B cell (primary cell): ENCODE results near the gene MBNL1. TPM values are rescaled to one million over a fixed set of nuclear protein-coding genes. Genes with fewer than 3 reads are reported as not detected.

Experiments
- ATAC-seq: fragments of 200-7000 bp; cut with Tn5 transposase; one replicate; pipeline ENCODE4 v1.10.0; 2021; ENCODE audit warnings: low read depth, mild to moderate bottlenecking, moderate number of reproducible peaks, moderate library complexity
- CTCF ChIA-PET: fragments of 350-600 bp; sonication (Branson Sonifier 250); formaldehyde crosslinking; loops from one replicate; lab custom pipeline; 2021; ENCODE audit warnings: antibody characterized with exemption, inconsistent platforms; lab: Charles Lee
- POLR2A ChIA-PET: fragments of 350-600 bp; sonication (Branson Sonifier 250); formaldehyde crosslinking; loops from one replicate; lab custom pipeline; 2021; ENCODE audit warnings: antibody characterized with exemption; lab: Charles Lee
- DNase-seq: peaks from one replicate; pipeline ENCODE4 v3.0.0; 2013
- H2AFZ ChIP-seq: 2 replicates; pipeline ENCODE4 v1.6.1; 2012; ENCODE audit warnings: mild to moderate bottlenecking, low read depth, low read length; ENCODE audit not compliant: insufficient read depth, poor library complexity, severe bottlenecking
- H3K27ac ChIP-seq, 2 donors: 1 replicate in 1 of 2; 2 replicates in 1 of 2; pipeline ENCODE4 v1.5.1; 2012 to 2013; ENCODE audit warnings: low read length in 2 of 2, mild to moderate bottlenecking in 2 of 2, moderate library complexity in 1 of 2
- H3K27me3 ChIP-seq, 4 experiments: fragments of 200-600 bp in 1 of 4; sonication (generic) in 1 of 4; replicated peaks in 1 of 4; 1 replicate in 2 of 4; 2 replicates in 2 of 4; pipeline versions ENCODE4 v1.6.1 to v1.7.0; 2013 to 2016; ENCODE audit warnings: low read length in 3 of 4, mild to moderate bottlenecking in 2 of 4, mixed read lengths in 1 of 4, moderate library complexity in 1 of 4; ENCODE audit not compliant: insufficient read depth in 4 of 4, control insufficient read depth in 3 of 4; ENCODE audit errors: control extremely low read depth in 1 of 4
- H3K36me3 ChIP-seq, 2 experiments: replicated peaks in 1 of 2; 1 replicate in 1 of 2; 2 replicates in 1 of 2; pipeline versions ENCODE4 v1.6.1 to v1.7.1; 2013; ENCODE audit warnings: low read length in 1 of 2; ENCODE audit not compliant: insufficient read depth in 2 of 2, control insufficient read depth in 1 of 2; ENCODE audit errors: control extremely low read depth in 1 of 2, extremely low read depth in 1 of 2
- H3K4me1 ChIP-seq, 2 donors: fragments of 200-600 bp in 1 of 2; sonication (generic) in 1 of 2; 1 replicate in 1 of 2; 2 replicates in 1 of 2; pipeline versions ENCODE4 v1.5.1 to v1.6.1; 2013 to 2017; ENCODE audit warnings: low read length in 2 of 2; ENCODE audit not compliant: control insufficient read depth in 2 of 2, insufficient read depth in 2 of 2
- H3K4me2 ChIP-seq: replicated peaks from 2 replicates; pipeline ENCODE3; 2012; ENCODE audit warnings: mild to moderate bottlenecking, low read depth, low read length; ENCODE audit not compliant: poor library complexity, severe bottlenecking
- H3K4me3 ChIP-seq, 5 experiments: fragments of 200-600 bp in 1 of 5; sonication (generic) in 1 of 5; 1 replicate in 3 of 5; 2 replicates in 2 of 5; pipeline versions ENCODE4 v1.5.1 to v1.7.0; 2011 to 2016; ENCODE audit warnings: low read length in 4 of 5, mild to moderate bottlenecking in 4 of 5, low read depth in 2 of 5, control low read depth in 1 of 5, moderate library complexity in 1 of 5; ENCODE audit not compliant: insufficient read depth in 1 of 5; ENCODE audit errors: control extremely low read depth in 1 of 5, extremely low read depth in 1 of 5
- H3K79me2 ChIP-seq: fragments of 200-600 bp; sonication (generic); one replicate; pipeline ENCODE4 v1.6.0; 2016; ENCODE audit warnings: low read length; ENCODE audit not compliant: control insufficient read depth, insufficient read depth
- H3K9ac ChIP-seq: fragments of 200-600 bp; sonication (generic); 2 replicates; pipeline ENCODE4 v1.6.1; 2017; ENCODE audit warnings: mild to moderate bottlenecking, low read length, moderate library complexity
- H3K9me3 ChIP-seq, 3 donors: one replicate each; pipeline versions ENCODE4 v1.6.1 to v1.7.1; 2013; ENCODE audit warnings: low read length in 2 of 3; ENCODE audit not compliant: control insufficient read depth in 2 of 3, insufficient read depth in 1 of 3; ENCODE audit errors: control extremely low read depth in 1 of 3
- H4K20me1 ChIP-seq: 2 replicates; pipeline ENCODE4 v1.6.0; 2012; ENCODE audit warnings: mild to moderate bottlenecking, low read length; ENCODE audit not compliant: insufficient read depth, control insufficient read depth, poor library complexity, severe bottlenecking
- H3K27ac Mint-ChIP-seq: one replicate; pipeline ENCODE4 v1.8.0; 2021; ENCODE audit warnings: mixed read lengths
- H3K27me3 Mint-ChIP-seq: one replicate; pipeline ENCODE4 v1.8.0; 2021; ENCODE audit warnings: mixed read lengths
- H3K4me1 Mint-ChIP-seq: one replicate; pipeline ENCODE4 v1.8.0; 2021; ENCODE audit warnings: mixed read lengths
- H3K4me3 Mint-ChIP-seq: one replicate; pipeline ENCODE4 v1.8.0; 2021; ENCODE audit warnings: mixed read lengths
- H3K9me3 Mint-ChIP-seq: one replicate; pipeline ENCODE4 v1.8.0; 2022; ENCODE audit warnings: mixed read lengths; ENCODE audit not compliant: insufficient read depth
- EZH2 ChIP-seq: IDR thresholded peaks from 2 replicates; pipeline ENCODE4 v1.6.1; 2012; ENCODE audit warnings: borderline replicate concordance, low read depth, mild to moderate bottlenecking, moderate library complexity, low read length; ENCODE audit not compliant: insufficient read depth, poor library complexity, severe bottlenecking
- WGBS: methylation state at CpG from one replicate; pipeline ENCODE4 v1.1.5; 2013; ENCODE audit warnings: missing lambda C conversion rate; ENCODE audit not compliant: insufficient coverage; 5-methylcytosine and 5-hydroxymethylcytosine counted together
- intact Hi-C: fragments of 100-400 bp; cut with micrococcal nuclease; formaldehyde crosslinking; loops from one replicate; pipeline ENCODE4 v1.10.0; 2022
- polyA plus RNA-seq: library from polyadenylated mRNA; depleted of rRNA; stranded (reverse); fragments of >200 nt; gene quantifications from 2 replicates; pipeline ENCODE4 v1.2.3, GENCODE V29; 2012
- total RNA-seq, 2 donors: library from RNA; stranded (reverse); fragments of 120-200 nt in 1 of 2; gene quantifications; 1 replicate in 1 of 2; 2 replicates in 1 of 2; pipeline versions ENCODE4 v1.2.3 to v1.2.4, GENCODE V29; 2013 to 2022
- TF ChIP-seq, protein P1 (sequence below): fragments of 200-600 bp; IDR thresholded peaks from one replicate; pipeline ENCODE4 v1.8.0; 2022; ENCODE audit warnings: antibody characterized with exemption, mild to moderate bottlenecking

The MBNL1 gene
- total and polyA plus RNA-seq, 2 donors (not counting 1 experiment from before 2014, with no cell fraction given) = 195 to 505 TPM

DNA sequence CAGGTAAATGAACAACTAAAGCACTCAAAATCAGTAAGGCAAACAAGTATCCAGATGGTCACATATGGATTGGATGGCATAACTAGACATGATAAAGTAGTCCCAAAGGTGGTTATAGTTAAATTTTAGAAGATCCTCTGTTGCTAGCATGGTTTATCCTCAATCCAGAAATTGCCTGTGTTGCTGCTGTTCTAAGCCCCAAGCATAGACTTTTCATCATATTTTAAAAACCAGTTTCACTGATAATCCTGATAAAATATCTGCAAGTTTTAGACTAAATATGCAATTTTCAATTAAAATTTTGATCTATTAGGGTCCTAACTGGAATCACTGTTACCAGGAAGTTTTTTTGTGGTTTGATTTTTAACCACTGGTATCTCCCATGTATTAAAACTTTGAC lies 35.4 kb downstream of the MBNL1 start:
- Histone ChIP-seq H3K36me3 (peaks cover 2 to 57% of the 10 kb centered on the region in 2 experiments), H3K4me3 (no peak overlapping the region), H3K27me3 (no peaks in the 10 kb centered on the region), H3K27ac (peak overlapping the region in 1 of 2 donors; percentile 70), H3K9ac (no peak overlapping the region), H2AFZ (no peak overlapping the region), H3K4me2 (no peak overlapping the region), H3K9me3 (no peaks in the 10 kb centered on the region), H4K20me1 (peaks cover 30% of the 10 kb centered on the region), H3K4me1 (peaks cover 36 to 61% of the 10 kb centered on the region in 2 donors), H3K79me2 (peaks cover 100% of the 10 kb centered on the region)
- intact Hi-C loops = loop anchor here (5.0 kb wide), 1 partner anchor 38 kb away; no protein-coding TSS in a partner anchor
- ChIA-PET CTCF (interaction anchor here (1.8 to 2.2 kb wide), 2 partner anchors 24 to 120 kb away, joined by 4 to 16 read pairs; no protein-coding TSS in a partner anchor), POLR2A (no interaction called here)
- Mint-ChIP-seq H3K4me3 (no peak overlapping the region), H3K27ac (no peak overlapping the region), H3K27me3 (no peaks in the 10 kb centered on the region), H3K9me3 (no peaks in the 10 kb centered on the region), H3K4me1 (peaks cover 80% of the 10 kb centered on the region)
- TF ChIP-seq, protein P1, sequence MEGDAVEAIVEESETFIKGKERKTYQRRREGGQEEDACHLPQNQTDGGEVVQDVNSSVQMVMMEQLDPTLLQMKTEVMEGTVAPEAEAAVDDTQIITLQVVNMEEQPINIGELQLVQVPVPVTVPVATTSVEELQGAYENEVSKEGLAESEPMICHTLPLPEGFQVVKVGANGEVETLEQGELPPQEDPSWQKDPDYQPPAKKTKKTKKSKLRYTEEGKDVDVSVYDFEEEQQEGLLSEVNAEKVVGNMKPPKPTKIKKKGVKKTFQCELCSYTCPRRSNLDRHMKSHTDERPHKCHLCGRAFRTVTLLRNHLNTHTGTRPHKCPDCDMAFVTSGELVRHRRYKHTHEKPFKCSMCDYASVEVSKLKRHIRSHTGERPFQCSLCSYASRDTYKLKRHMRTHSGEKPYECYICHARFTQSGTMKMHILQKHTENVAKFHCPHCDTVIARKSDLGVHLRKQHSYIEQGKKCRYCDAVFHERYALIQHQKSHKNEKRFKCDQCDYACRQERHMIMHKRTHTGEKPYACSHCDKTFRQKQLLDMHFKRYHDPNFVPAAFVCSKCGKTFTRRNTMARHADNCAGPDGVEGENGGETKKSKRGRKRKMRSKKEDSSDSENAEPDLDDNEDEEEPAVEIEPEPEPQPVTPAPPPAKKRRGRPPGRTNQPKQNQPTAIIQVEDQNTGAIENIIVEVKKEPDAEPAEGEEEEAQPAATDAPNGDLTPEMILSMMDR = no peak
- TF ChIP-seq EZH2 = no peak
- no peak for ATAC-seq
- DNase-seq = no peak

DNA sequence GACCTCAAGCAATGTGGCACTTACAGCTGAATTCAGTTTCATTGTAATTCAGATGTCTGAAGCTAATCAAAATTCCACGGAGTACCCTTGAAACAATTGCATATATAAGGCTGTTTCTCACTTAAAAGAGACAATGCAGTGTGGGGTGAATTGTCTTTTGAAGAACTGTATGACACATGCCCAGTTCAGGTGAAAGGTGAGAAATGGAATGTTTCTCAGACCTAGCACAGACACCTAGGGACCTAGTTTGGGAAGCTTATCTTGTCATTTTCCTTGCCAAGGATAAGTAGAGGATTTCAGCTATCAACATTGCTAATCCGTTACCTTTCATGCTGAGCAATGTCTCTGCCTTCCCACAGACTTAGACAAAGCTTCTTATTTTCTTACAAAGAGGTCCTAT lies 36.3 kb downstream of the MBNL1 start:
- ChIA-PET POLR2A (interaction anchor here (0.7 kb wide), 1 partner anchor 120 kb away, joined by 4 read pairs; no protein-coding TSS in a partner anchor), CTCF (interaction anchor here (1.2 to 2.2 kb wide), 4 partner anchors 14 to 121 kb away, joined by 3 to 16 read pairs (median 4); no protein-coding TSS in a partner anchor)
- no peaks in the 10 kb centered on the region for H3K27me3 ChIP-seq
- no peak overlapping the region for H3K4me3 Mint-ChIP-seq
- no peak for DNase-seq
- no peaks in the 10 kb centered on the region for H3K9me3 Mint-ChIP-seq
- H3K4me1 ChIP-seq = peaks cover 29 to 53% of the 10 kb centered on the region in 2 donors
- H3K27ac Mint-ChIP-seq = peak overlapping the region; percentile 37
- H3K4me2 ChIP-seq = no peak overlapping the region
- no peak overlapping the region for H3K4me3 ChIP-seq
- H3K4me1 Mint-ChIP-seq = peaks cover 78% of the 10 kb centered on the region
- peaks cover 21% of the 10 kb centered on the region for H4K20me1 ChIP-seq
- WGBS = no CpG with 5 or more reads among the region's 2 CpGs
- H3K27ac ChIP-seq = peak overlapping the region in 1 of 2 donors; percentile 70
- peaks cover 0 to 48% of the 10 kb centered on the region in 2 experiments for H3K36me3 ChIP-seq
- H3K27me3 Mint-ChIP-seq = no peaks in the 10 kb centered on the region
- H2AFZ ChIP-seq = no peak overlapping the region
- peak overlapping the region; percentile 2 for H3K9ac ChIP-seq
- H3K9me3 ChIP-seq = no peaks in the 10 kb centered on the region
- ATAC-seq = no peak
- intact Hi-C loops = loop anchor here (5.0 kb wide), 1 partner anchor 33 kb away; no protein-coding TSS in a partner anchor
- peaks cover 100% of the 10 kb centered on the region for H3K79me2 ChIP-seq
- TF ChIP-seq, protein P1 = no peak
- TF ChIP-seq EZH2 = no peak
